AG09309 (cell line): ENCODE data around the gene CDKN2AIPNL.

Experiments
- DNase-seq: peaks from one replicate; pipeline ENCODE4 v3.0.0-alpha.2; 2010; ENCODE audit warnings: low read depth
- H3K4me3 ChIP-seq: 2 replicates; pipeline ENCODE4 v1.5.1; 2011; ENCODE audit warnings: mild to moderate bottlenecking, low read depth, low read length, moderate library complexity; ENCODE audit not compliant: control insufficient read depth
- TF ChIP-seq, protein P1 (sequence below): IDR thresholded peaks from 2 replicates; pipeline ENCODE4 v1.5.1; 2011; ENCODE audit warnings: mild to moderate bottlenecking, low read depth, low read length, inconsistent platforms; ENCODE audit not compliant: insufficient read depth, control insufficient read depth; ENCODE audit errors: missing control alignments

CDKN2AIPNL gene, protein sequence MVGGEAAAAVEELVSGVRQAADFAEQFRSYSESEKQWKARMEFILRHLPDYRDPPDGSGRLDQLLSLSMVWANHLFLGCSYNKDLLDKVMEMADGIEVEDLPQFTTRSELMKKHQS

DNA sequence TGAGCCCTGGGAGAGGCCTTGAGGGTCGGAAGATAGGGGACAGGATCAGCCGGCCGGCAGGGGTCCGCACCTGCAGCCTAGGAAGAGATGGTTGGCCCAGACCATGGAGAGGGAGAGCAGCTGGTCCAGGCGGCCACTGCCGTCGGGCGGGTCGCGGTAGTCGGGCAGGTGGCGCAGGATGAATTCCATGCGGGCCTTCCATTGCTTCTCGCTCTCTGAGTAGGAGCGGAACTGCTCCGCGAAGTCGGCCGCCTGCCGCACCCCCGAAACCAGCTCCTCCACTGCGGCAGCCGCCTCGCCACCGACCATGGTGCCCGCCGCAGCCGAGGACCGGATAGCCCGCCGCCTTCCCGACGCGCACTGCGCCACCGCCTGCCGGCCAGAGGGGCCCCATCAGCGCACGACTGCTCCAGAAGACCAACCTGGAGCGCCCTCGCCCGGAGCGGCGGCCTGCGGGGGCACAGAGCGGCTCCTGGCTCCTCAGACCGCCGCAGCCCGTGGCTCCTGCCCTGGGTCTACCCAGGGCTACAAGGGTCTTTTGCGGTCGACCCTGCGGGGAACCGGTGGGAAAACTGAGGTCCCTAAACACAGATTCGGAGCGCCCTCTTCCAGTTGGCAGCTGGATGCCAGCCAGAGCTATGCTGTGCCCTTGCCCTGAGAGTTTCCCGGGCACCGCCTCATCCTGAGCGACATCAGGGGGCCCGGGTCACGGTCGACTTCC is at the start of gene CDKN2AIPNL:
TSS of gene CDKN2AIPNL (minus strand) at position 336 of the 721 bp plus-strand sequence. CDS start at position 309, 27 bp downstream.
- peak within 1 kb of the TSS; percentile 60 for H3K4me3 ChIP-seq
- TF ChIP-seq, protein P1, sequence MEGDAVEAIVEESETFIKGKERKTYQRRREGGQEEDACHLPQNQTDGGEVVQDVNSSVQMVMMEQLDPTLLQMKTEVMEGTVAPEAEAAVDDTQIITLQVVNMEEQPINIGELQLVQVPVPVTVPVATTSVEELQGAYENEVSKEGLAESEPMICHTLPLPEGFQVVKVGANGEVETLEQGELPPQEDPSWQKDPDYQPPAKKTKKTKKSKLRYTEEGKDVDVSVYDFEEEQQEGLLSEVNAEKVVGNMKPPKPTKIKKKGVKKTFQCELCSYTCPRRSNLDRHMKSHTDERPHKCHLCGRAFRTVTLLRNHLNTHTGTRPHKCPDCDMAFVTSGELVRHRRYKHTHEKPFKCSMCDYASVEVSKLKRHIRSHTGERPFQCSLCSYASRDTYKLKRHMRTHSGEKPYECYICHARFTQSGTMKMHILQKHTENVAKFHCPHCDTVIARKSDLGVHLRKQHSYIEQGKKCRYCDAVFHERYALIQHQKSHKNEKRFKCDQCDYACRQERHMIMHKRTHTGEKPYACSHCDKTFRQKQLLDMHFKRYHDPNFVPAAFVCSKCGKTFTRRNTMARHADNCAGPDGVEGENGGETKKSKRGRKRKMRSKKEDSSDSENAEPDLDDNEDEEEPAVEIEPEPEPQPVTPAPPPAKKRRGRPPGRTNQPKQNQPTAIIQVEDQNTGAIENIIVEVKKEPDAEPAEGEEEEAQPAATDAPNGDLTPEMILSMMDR = peak; percentile 65
- DNase-seq = peak; percentile 44

DNA sequence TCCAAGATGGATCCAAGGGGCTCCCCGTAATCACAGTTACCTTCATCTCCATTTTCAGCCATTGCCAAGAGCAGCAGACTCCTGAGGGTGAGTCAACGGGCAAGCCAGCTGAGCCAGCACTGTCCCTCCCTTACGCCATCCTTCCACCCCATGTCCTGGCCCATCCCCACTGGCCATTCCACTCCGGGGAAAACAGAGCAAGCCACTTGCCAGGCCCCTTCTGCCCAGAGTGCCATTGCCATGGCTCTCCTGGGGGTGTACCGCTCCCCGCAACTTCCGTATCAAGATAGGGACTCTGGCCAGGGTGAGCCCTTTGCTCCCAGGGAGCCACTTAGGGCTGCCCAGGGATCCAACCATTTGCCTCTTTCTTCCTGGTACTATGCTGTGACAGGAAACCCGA is 48.9 kb upstream of the CDKN2AIPNL start:
- no peak for DNase-seq
- TF ChIP-seq, protein P1 = no peak
- H3K4me3 ChIP-seq = no peak overlapping the region

GRCh38 chr5:134459491-134459890 is 47.8 kb upstream of the CDKN2AIPNL start:
- no peak overlapping the region for H3K4me3 ChIP-seq
- TF ChIP-seq, protein P1 = no peak
- no peak for DNase-seq

GRCh38 chr5:134459010-134459403 is 47.3 kb upstream of the CDKN2AIPNL start:
- TF ChIP-seq, protein P1 = no peak
- H3K4me3 ChIP-seq = no peak overlapping the region
- DNase-seq = no peak

DNA sequence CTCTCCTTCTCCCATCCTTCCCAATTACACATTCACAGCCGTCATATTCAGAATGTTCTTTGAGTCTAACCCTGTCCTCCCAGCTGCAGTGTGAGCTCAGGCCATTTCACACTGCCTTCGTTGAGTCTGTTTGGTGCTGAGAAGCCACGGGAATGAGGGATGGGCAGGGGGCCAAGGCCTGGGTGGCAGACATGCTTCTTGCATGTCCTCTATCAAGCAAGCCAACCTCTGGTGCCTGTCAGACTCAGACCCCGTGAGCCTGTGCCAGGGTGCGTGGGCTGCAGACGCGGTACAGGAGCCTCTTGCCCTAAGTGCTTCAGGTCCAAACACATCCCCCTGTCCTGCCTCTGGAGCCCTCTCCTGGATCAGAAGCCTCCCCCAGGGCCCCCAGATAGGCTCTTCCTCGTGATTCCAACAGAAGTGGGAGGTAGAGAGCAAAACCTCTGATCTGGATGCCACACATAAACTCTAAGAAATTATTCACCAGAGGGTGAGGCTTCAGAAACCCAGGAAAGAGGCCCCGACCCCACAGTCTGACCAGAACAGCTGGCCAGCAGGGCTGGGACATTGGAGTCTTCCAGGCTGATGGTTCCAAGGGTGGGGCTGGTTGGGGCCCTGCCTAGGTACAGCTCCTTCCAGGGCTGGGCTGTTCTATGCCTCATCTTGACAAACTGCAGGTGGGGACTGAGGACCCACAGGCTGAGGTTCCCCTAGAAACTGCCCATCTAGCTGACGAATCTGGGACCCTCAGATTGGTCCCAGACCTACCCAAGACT is 46.7 kb upstream of the CDKN2AIPNL start:
- TF ChIP-seq, protein P1 = no peak
- no peak for DNase-seq
- H3K4me3 ChIP-seq = no peak overlapping the region

GRCh38 chr5:134457801-134458200 is 46.1 kb upstream of the CDKN2AIPNL start:
- DNase-seq = no peak
- TF ChIP-seq, protein P1 = no peak
- no peak overlapping the region for H3K4me3 ChIP-seq
